Eye (tissue), 1 donor: ENCODE results near the gene HIVEP1.

Experiments used
- DNase-seq: peaks from one replicate; pipeline ENCODE4 v3.0.0-alpha.2; 2015

HIVEP1 gene

GRCh38 chr6:12051861-12052368, 39.8 kb downstream of the HIVEP1 start:
- no peak for DNase-seq

DNA sequence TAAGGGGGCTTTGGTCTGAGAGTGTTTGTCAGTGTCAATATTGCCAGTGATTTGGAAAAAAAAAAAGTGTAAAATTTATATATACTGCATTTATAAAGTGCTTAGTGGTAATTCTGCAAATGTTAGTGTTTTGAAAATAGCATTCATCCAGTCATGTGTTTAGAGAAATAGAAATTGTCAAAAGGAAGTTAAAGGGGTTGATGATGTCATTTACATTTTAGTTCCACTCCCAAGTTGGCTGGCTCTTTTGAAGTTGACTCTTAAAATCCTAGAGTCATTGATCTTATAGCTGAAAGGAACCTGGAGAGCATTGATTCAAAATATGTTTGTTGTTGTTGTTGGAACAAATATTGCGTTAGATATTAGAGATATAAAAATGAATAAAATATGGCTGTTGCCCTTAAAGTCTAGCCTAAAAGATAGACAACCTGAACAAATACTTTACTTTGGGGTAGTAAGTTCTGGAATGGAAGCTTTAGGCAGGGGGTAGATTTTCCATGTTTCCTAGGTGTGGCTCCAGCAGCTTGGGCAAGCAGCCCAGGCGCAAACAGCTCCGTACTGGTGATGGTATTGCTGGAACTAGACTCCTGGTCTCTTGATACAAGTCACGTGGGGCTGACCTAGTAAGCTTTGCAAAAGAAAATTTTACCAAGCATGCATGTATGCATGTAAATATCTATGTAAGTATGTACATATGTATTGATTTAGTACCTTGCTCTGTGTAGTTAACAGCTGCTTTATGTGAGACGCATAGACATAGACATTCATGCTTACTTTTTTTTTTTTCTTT, 46.3 kb downstream of the HIVEP1 start:
- DNase-seq, result no peak

GRCh38 chr6:12060780-12061609, 48.9 kb downstream of the HIVEP1 start:
- peak; percentile 84 for DNase-seq

DNA sequence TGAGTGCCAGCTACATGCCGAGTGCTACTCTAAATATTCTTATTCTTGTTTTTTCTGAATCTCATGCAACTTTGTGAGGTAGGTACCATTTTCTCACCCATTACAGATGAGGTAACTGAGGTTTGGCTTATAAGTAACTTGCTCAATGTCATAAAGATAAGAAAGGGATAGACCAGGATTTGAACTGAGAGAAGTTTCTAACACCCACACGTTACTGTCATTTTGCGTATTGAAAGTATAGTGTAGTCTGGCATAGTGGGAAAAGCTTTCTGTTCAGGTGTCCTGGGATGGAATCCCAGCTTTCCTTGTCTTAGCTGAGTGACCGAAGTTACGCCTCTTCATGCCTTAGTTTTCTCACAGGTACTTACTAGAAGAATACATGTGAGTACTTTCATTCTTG, 50.5 kb downstream of the HIVEP1 start:
- no peak for DNase-seq

GRCh38 chr6:12064131-12064530, 52.0 kb downstream of the HIVEP1 start:
- no peak for DNase-seq

- no peak for DNase-seq
Observed at GRCh38 chr6:12064538-12065071, 52.5 kb downstream of the HIVEP1 start.

- no peak for DNase-seq
Observed at GRCh38 chr6:12065321-12066140, 53.4 kb downstream of the HIVEP1 start.

DNA sequence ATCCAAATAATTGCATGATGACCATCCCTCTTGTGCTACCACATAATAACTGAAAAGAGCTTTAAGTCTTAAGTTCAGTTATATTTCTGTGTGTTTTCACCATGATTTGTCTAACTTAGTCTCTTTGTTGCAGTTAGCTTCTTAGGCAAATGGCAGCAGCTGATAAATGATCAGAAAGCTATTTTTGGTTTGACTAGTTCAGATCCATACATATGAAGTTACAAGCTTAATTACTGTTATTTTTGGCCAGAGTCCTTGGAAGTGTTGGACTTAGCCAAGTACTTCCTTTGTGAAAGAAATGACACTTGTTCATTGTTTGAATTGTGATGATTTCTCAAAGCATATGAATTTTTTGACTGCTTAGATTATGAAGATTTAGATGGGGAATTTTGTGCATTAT, 54.2 kb downstream of the HIVEP1 start:
- DNase-seq, result no peak

- no peak for DNase-seq
Observed at GRCh38 chr6:12068899-12069557, 56.9 kb downstream of the HIVEP1 start.

DNA sequence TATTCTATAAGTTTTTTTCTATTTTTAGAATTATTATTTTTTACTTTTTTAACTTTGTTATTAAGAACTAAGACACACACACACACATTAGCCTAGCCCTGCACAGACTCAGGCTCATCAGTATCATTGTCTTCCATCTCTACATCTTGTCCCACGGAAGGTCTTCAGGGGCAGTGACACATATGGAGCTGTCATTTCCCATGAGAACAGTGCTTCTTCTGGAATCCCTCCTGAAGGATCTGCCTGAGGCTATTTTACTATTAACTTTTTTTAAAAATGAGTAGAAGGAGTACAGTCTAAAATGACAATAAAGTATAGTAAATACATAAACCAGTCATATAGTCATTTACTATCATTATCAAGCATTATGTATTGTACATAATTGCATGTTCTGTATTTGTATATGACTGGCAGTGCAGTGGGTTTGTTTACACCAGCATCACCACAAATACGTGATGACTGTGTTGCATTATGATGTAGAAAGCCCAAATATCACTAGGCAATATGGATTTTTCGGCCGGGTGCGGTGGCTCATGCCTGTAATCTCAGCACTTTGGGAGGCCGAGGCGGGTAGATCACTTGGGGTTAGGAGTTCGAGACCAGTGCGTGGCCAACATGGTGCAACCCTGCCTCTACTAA, 57.9 kb downstream of the HIVEP1 start:
- DNase-seq, result no peak

DNA sequence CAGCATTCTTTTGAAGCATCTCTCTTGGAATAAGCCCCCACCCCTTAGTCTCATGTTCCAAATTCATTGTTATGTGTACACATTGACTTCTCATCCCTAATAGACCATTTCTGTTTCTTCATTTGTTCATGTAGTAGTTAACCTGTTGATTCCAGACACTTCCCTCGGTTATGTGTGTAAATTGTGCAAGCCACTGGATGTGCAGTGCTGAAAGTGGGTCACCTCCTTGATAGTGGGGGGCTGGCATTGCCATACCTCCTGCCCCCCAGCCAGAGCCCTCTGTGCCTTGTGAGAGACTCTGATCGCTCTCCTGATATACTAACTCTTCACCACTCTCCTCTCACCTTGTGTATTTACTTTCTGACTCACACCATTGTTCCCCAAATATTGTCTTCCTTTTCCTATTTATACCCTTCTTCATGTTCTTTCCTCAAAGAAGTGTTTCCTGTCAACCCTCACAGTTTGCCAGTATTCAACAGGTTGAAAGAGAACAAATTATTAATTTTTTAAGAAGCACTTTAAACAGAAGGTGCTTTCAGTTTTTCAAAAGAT, 59.0 kb downstream of the HIVEP1 start:
- DNase-seq, result no peak

DNA sequence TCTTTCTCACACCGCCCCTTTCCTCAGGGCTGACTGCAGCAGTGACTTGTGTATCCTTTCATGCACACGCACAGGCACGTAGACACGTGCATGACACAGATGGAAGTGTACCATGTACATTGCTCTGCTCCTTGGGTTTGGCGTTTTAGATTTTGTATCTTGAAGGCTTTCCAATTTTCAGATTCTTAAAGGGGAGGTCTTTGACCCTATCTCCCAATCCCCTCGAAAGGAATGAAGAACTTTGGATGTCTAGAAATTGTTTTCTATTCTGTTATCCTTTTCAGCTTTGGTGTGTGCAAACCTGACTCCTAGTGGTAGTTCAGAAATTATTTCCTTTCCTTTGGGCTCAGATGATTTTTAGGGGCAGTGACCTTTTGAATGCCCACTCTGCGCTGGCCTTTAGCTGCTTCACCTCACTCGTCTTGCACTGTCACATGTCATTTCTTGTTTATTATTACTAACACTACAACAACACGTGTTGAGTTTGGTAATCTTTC, 63.0 kb downstream of the HIVEP1 start:
- no peak for DNase-seq

- no peak for DNase-seq
Observed at GRCh38 chr6:12077021-12077710, 65.1 kb downstream of the HIVEP1 start.

DNA sequence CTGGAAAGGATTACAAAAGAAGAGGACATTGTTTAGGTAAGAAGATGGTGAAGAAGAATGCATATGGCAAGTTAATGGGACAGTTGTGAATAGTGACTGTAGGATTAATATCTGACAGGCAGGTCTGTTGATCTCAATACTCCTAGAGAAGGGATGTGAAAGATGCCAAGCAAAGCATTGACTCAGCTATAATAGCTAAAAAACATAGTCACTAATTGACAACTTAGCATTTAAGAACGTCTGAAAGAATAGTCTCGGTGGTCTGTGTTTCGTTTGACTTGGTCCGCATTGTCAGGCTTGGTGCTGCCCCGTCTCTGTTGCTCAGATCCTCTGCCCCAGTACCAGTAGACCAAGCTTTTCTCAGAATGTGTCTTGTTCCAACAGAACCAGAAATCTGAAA, 65.9 kb downstream of the HIVEP1 start:
- no peak for DNase-seq

DNA sequence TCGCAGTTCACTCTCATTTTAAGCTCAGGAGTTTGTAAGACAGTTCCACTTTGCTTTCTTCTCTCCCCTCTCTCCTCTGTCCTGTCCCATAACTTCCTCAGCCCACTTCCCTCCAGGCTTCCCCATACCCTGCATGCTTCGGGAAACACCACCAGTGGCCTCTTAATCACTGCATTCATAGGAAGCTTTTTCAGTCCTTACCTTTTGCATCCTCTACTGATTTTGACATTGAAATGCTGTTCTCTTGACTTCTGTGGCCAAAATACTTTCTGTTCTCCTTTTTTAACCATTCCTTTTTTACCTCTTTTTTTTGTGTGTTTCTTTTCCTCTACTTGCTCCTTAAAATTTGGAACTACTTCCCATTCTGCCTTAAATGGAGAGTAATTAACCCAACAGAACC, 69.7 kb downstream of the HIVEP1 start:
- DNase-seq, result no peak

- DNase-seq, result no peak
Observed at GRCh38 chr6:12082368-12082767, 70.3 kb downstream of the HIVEP1 start.

- DNase-seq, result no peak
Observed at GRCh38 chr6:12083302-12083701, 71.2 kb downstream of the HIVEP1 start.

DNA sequence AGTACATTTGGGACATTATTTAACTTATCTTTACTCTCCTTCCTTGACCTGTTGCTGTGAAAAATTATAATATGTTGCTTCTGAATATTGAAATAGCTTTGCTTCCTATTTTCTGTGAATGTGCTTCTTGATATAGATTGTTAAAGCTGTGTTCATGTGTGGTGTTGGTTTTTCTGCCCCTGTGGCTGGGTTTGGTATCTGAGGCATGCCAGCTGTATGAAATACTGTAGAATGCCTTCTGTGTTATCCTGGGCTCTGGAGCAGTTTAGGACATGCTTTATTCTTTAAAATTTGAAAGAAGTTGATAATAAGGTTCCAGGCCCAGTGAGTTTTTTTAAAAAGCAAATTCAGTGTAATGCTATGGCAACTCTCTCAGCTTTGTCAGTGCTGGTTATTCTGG, 71.7 kb downstream of the HIVEP1 start:
- DNase-seq, result no peak

GRCh38 chr6:12084681-12085080, 72.6 kb downstream of the HIVEP1 start:
- no peak for DNase-seq

DNA sequence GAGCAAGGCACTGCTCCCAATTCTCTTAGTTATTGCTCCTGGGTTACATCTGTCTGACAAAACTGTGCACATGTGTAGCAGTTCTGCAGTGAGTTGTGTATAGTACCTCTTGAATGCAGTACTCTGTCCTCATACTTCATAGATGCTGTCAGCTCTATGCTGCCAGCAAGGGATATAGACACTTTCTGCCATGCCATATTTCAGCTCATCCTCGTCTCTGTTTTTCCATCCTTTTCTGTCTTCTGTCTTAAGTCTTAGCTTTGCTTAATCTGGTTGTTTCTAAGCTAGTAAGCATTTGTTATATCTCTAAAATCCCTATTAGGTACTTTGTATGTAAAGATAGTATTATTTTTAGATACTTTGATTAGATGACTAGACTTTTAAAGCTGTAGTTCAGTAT, 76.4 kb downstream of the HIVEP1 start:
- no peak for DNase-seq

GRCh38 chr6:12090714-12091113, 78.6 kb downstream of the HIVEP1 start:
- no peak for DNase-seq
